ENCODE measurements around the gene TCAIM.

DNA sequence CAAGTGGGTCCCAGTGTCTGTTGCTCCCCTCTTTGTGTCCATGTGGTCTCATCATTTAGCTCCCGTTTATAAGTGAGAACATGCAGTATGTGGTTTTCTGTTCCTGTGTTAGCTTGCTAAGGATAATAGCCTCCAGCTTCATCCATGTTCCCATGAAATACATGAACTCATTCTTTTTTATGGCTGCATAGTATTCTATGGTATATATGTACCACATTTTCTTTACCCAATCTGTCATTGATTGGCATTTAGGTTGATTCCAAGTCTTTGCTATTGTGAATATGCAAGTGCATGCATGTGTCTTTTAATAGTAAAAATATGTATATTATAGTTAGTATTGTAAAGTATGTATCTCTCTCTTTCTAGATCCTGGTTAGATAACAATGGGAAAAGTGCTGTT, 53.9 kb downstream of the TCAIM start:
- TF ChIP-seq EZH2 (IDR thresholded peaks at IDR 0.05) (no peak), CEBPB (IDR thresholded peaks at IDR 0.05; ENCODE audit: low read depth) (no peak), RAD21 (IDR thresholded peaks at IDR 0.05; ENCODE audit: low read depth) (no peak), SIN3A (IDR thresholded peaks at IDR 0.05; ENCODE audit: low read depth) (no peak), EZH2phosphoT487 (IDR thresholded peaks at IDR 0.05; ENCODE audit: borderline replicate concordance) (no peak), SRF (IDR thresholded peaks at IDR 0.05; ENCODE audit: low read depth) (no peak), POLR2A (IDR thresholded peaks at IDR 0.05; ENCODE audit: borderline replicate concordance, extremely low read depth, insufficient read depth, insufficient read length) (no peak), POLR2AphosphoS5 (IDR thresholded peaks at IDR 0.05; ENCODE audit: low read depth, low read length) (no peak), ZNF274 (IDR thresholded peaks at IDR 0.05; ENCODE audit: low read depth, low read length) (no peak), ELF1 (IDR thresholded peaks at IDR 0.05; ENCODE audit: borderline replicate concordance, low read depth) (no peak)
- TF ChIP-seq, protein P1, sequence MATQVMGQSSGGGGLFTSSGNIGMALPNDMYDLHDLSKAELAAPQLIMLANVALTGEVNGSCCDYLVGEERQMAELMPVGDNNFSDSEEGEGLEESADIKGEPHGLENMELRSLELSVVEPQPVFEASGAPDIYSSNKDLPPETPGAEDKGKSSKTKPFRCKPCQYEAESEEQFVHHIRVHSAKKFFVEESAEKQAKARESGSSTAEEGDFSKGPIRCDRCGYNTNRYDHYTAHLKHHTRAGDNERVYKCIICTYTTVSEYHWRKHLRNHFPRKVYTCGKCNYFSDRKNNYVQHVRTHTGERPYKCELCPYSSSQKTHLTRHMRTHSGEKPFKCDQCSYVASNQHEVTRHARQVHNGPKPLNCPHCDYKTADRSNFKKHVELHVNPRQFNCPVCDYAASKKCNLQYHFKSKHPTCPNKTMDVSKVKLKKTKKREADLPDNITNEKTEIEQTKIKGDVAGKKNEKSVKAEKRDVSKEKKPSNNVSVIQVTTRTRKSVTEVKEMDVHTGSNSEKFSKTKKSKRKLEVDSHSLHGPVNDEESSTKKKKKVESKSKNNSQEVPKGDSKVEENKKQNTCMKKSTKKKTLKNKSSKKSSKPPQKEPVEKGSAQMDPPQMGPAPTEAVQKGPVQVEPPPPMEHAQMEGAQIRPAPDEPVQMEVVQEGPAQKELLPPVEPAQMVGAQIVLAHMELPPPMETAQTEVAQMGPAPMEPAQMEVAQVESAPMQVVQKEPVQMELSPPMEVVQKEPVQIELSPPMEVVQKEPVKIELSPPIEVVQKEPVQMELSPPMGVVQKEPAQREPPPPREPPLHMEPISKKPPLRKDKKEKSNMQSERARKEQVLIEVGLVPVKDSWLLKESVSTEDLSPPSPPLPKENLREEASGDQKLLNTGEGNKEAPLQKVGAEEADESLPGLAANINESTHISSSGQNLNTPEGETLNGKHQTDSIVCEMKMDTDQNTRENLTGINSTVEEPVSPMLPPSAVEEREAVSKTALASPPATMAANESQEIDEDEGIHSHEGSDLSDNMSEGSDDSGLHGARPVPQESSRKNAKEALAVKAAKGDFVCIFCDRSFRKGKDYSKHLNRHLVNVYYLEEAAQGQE (IDR thresholded peaks at IDR 0.05; ENCODE audit: low read depth) = no peak
- TF ChIP-seq, protein P2, sequence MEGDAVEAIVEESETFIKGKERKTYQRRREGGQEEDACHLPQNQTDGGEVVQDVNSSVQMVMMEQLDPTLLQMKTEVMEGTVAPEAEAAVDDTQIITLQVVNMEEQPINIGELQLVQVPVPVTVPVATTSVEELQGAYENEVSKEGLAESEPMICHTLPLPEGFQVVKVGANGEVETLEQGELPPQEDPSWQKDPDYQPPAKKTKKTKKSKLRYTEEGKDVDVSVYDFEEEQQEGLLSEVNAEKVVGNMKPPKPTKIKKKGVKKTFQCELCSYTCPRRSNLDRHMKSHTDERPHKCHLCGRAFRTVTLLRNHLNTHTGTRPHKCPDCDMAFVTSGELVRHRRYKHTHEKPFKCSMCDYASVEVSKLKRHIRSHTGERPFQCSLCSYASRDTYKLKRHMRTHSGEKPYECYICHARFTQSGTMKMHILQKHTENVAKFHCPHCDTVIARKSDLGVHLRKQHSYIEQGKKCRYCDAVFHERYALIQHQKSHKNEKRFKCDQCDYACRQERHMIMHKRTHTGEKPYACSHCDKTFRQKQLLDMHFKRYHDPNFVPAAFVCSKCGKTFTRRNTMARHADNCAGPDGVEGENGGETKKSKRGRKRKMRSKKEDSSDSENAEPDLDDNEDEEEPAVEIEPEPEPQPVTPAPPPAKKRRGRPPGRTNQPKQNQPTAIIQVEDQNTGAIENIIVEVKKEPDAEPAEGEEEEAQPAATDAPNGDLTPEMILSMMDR (IDR thresholded peaks at IDR 0.05 in 2 of 3, conservative IDR thresholded peaks at IDR 0.05 in 1 of 3; ENCODE audit: borderline replicate concordance in 1 of 3, insufficient read depth in 1 of 3, low read depth in 2 of 3, low read length in 2 of 3) = no peak
- TF ChIP-seq, protein P3, sequence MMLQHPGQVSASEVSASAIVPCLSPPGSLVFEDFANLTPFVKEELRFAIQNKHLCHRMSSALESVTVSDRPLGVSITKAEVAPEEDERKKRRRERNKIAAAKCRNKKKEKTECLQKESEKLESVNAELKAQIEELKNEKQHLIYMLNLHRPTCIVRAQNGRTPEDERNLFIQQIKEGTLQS (IDR thresholded peaks at IDR 0.05) = no peak
- TF ChIP-seq, protein P4, sequence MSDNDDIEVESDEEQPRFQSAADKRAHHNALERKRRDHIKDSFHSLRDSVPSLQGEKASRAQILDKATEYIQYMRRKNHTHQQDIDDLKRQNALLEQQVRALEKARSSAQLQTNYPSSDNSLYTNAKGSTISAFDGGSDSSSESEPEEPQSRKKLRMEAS (IDR thresholded peaks at IDR 0.05) = no peak

Data from HCT116 (cell line).